GM21737 (cell line): ENCODE data around the gene IL2RA.

ENCODE experiments used
- ATAC-seq: cut with Tn5 transposase; IDR thresholded peaks from one replicate; pipeline ENCODE4 v1.9.1; 2021; ENCODE audit warnings: mild to moderate bottlenecking, moderate library complexity; ENCODE audit not compliant: unreplicated experiment

The IL2RA gene

GRCh38 chr10:5989756-5990155 lies 72.4 kb downstream of the IL2RA start:
- ATAC-seq, result no peak

GRCh38 chr10:5988336-5988920 lies 73.7 kb downstream of the IL2RA start:
- ATAC-seq, result no peak

GRCh38 chr10:5987747-5988146 lies 74.4 kb downstream of the IL2RA start:
- no peak for ATAC-seq

GRCh38 chr10:5985029-5985428 lies 77.1 kb downstream of the IL2RA start:
- ATAC-seq, result no peak

GRCh38 chr10:5983774-5984173 lies 78.4 kb downstream of the IL2RA start:
- ATAC-seq, result no peak

GRCh38 chr10:5981529-5981928 lies 80.6 kb downstream of the IL2RA start:
- no peak for ATAC-seq

- ATAC-seq, result no peak
These were observed 84.0 kb downstream of the IL2RA start for GRCh38 chr10:5978230-5978489.

- peak; percentile 62 for ATAC-seq
These were observed 84.5 kb downstream of the IL2RA start, which contains the start of gene IL15RA for GRCh38 chr10:5977471-5978229. IL15RA (minus strand) TSS chr10:5977543; CDS start chr10:5977492, 51 bp downstream.

GRCh38 chr10:5976512-5977470 lies 85.4 kb downstream of the IL2RA start:
- peak; percentile 17 for ATAC-seq

- ATAC-seq, result peak; percentile 56
These were observed 86.3 kb downstream of the IL2RA start for GRCh38 chr10:5975641-5976473.

- no peak for ATAC-seq
These were observed 89.1 kb downstream of the IL2RA start for GRCh38 chr10:5973069-5973468.

GRCh38 chr10:5971886-5972285 lies 90.3 kb downstream of the IL2RA start:
- no peak for ATAC-seq

- ATAC-seq, result no peak
These were observed 90.8 kb downstream of the IL2RA start for GRCh38 chr10:5971315-5971832.

- no peak for ATAC-seq
These were observed 91.6 kb downstream of the IL2RA start for GRCh38 chr10:5970527-5970926.

GRCh38 chr10:5970066-5970465 lies 92.1 kb downstream of the IL2RA start:
- ATAC-seq, result no peak

- no peak for ATAC-seq
These were observed 93.3 kb downstream of the IL2RA start for GRCh38 chr10:5968681-5969453.

GRCh38 chr10:5968037-5968680 lies 94.0 kb downstream of the IL2RA start:
- no peak for ATAC-seq

- ATAC-seq, result no peak
These were observed 96.9 kb downstream of the IL2RA start for GRCh38 chr10:5965266-5965665.

- no peak for ATAC-seq
These were observed 97.4 kb downstream of the IL2RA start for GRCh38 chr10:5964736-5965135.
